DMS79 (cell line): ENCODE results near the gene KANSL1L.

Source experiments
- DNase-seq: peaks from one replicate; lab custom pipeline; 2025; lab: John Stamatoyannopoulos, UW

Gene KANSL1L

GRCh38 chr2:210063306-210063705 is 107.9 kb downstream of the KANSL1L start:
- DNase-seq, result no peak

DNA sequence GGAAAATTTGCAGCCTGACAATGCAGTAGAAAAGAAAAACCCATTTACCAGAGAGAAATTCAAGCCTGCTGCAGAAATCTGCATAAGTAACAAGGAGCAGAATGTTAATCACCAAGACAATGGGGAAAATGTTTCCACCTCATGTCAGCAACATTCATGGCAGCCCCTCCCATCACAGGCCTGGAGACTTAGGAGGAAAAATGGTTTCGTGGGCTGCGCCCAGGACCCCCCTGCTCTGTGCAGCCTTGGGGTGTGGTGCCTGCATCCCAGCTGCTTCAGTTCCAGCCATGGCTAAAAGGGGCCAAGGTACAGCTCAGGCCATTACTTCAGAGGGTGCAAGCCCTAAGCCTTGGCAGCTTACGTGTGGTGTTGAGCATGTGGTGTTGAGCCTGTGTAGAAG is 115.4 kb downstream of the KANSL1L start:
- DNase-seq, result no peak

- DNase-seq, result no peak
These were observed 116.5 kb downstream of the KANSL1L start for GRCh38 chr2:210054696-210055095.

DNA sequence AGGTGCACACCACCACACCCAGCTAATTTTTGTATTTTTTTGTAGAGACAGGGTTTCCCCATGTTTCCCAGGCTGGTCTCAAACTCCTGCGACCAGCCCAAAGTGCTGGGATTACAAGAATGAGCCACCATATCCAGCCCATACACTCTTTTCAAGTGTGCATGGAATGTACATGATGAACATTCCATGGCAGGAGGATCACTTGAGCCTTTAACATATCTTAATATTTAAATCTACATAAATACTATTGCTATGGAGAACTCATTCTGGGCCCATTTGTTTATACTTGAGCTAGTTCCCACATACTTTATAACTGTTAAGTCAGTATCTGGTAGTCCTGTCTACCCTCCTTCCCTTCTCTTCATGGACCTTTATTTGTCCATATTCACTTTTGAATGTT is 120.3 kb downstream of the KANSL1L start:
- DNase-seq, result no peak

- DNase-seq, result no peak
These were observed 121.4 kb downstream of the KANSL1L start for GRCh38 chr2:210049831-210050230.

DNA sequence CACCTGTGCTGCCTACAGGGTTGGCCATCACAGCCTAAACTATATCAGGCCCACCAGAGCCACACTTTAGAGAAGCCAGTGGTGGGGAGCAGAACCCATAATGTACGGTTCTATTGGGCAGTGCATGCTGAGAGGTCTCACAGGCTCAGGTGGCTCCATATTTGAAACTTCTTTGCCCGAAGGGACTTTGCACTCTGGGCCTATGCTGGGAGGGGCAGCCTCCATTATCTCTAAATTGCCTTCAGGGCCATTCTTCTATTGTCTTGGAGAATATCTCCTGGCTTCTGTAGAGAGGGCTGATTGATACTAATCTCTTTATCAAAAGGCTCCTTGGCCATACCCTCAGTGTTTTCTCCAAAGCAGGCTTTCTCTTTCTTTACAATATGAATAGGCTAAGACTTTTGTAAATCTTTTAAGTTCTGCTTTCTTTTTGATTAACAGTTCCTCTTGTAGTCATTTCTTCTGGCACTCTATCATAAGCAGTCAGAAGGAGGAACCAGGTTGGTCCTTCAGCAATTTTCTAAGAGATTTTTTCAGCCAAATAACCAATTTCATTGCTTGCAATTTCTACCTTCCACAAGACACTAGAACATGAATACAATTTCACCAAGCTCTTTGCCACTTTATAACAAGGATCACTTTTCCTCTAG is 124.2 kb downstream of the KANSL1L start:
- no peak for DNase-seq

GRCh38 chr2:210038078-210038477 is 133.1 kb downstream of the KANSL1L start:
- DNase-seq, result no peak

- no peak for DNase-seq
These were observed 135.5 kb downstream of the KANSL1L start for GRCh38 chr2:210035679-210036078.

DNA sequence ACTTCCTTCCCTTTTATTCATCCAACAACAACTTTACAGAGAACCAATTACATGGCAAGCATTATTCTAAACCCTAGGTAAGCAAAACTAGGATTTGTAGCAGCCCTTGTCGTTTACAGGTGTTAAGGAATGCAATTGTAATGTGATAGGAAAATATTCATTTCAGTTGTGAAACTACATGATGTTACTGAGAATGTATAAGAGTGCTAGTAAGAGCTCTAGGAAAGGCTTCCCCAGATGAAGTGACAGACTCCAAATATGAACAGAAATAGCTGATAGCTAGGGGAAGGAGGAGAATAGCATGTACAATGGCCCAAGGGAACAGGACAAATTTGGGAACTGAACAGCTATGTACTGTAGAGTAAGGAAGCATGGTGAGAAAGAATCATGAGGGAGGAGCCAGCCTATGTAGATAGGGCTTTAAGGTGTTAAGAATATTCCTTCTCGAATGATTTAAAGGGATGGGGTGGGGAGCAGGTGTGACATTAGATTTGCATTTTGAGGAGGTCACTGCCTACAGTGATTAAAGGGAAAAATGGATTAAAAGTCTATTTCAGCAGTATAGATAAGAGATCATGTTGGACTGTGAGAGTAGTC is 137.0 kb downstream of the KANSL1L start:
- no peak for DNase-seq

- DNase-seq, result peak; percentile 25
These were observed 143.0 kb downstream of the KANSL1L start for GRCh38 chr2:210028178-210028577.

- DNase-seq, result no peak
These were observed 143.6 kb downstream of the KANSL1L start for GRCh38 chr2:210027608-210028007.

DNA sequence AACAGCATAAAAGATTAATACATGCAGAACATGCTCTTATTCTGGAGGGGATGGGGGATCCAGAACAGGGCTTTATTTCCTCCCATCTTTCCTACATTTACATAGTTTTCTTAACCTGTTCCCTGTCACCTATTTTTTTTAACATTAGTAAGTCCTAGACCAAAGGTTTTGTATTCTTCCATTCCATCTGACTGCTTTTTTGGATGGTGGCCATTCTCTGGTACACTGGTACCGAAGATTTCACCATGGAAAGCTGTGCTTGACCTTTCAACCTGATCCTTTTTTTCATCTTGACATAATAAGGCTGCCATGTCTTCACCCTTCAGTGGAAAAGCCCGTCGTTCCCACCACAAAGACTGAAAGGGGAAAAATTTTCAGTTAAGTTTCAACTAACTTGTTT is 148.4 kb downstream of the KANSL1L start:
- no peak for DNase-seq

- no peak for DNase-seq
These were observed 151.1 kb downstream of the KANSL1L start for GRCh38 chr2:210020138-210020537.

GRCh38 chr2:210009896-210010295 is 161.3 kb downstream of the KANSL1L start:
- DNase-seq, result no peak

DNA sequence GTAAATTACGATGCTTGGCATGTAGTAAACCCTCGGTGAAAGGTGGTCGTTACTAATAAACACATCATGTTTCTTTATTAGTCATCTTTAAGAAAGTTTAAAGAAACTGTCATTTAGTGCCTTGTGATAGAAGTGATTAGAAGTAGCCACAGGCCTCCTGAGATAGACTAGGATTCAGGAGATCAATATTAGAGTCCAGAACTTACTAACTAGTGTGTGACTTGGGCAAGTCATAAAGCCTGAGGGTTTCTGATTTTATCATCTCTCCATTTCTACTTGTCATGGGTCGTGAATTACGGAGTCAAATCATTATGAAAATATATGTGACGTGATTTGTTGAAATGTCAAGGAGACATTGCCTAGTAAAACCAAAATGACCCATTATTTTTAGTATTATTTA is 162.1 kb downstream of the KANSL1L start:
- no peak for DNase-seq

DNA sequence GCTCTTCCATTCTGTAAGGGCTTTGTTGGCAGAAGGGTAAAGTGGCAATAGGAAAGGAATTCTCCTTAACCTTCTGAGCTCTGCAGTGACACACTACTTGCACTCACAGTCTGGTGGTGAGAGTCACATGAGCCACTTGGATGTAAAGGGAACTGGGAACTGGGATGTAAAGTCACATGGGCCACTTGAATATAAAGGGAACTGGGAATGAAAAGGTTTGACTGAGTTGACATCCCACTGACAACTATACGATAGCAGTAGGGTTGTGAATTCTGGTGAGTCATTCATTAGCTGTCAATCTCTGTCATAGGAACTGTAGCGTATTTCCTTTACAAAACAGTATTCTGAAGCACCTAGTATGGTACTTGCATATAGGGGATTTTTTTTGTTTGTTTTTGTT is 163.3 kb downstream of the KANSL1L start:
- DNase-seq, result no peak

GRCh38 chr2:210004881-210005280 is 166.3 kb downstream of the KANSL1L start:
- DNase-seq, result no peak

DNA sequence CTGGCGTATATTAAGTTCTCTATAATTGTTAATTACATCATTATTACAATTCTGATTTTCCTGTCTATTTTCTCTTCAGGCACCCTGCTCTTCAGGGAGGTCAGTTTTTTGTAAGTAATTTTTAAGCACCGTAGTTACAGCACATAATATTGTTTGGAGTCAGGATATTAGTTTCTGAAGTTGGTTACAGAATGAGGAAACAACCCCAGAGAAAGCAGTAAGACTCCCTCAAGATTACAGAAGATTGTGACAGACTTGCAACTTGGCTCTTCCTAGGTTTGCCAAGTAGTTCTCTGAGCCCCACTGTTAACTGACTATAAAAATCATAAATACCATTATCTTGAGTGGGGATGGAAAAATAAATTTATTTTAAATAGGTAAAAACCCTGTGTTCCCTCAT is 167.8 kb downstream of the KANSL1L start:
- DNase-seq, result no peak

GRCh38 chr2:210002158-210003157 is 168.8 kb downstream of the KANSL1L start, which contains the start of gene RPE:
Gene RPE, plus strand, starts transcription at chr2:210002638. Its CDS starts 24 bp downstream, at chr2:210002662.
- peak; percentile 94 for DNase-seq

DNA sequence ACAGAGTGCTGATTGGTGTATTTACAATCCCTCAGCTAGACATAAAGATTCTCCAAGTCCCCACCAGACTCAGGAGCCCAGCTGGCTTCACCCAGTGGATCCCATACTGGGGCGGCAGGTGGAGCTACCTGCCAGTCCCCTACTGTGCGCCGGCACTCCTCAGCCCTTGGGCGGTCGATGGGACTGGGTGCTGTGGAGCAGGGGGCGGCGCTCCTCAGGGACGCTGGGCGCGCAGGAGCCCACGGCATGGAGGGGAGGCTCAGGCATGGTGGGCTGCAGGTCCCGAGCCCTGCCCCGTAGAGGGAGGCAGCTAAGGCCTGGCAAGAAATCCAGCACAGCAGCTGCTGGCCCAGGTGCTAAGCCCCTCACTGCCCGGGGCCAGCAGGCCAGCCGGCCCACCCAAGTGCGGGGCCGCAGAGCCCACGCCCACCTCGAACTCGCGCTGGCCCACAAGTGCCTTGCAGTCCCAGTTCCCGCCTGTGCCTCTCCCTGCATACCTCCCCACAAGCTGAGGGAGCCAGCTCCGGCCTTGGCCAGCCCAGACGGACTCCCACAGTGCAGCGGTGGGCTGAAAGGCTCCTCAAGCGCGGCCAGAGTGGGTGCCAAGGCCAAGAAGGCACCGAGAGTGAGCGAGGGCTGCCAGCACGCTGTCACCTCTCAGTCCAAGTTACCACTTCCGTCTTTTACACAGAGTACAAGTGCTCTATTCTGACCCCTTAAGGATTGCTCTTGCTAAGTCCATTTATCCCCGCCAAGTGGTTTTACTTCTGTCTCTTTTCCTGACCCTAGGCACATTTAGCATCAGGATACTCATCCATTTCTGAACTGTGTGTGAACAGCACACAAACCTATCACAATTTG is 170.5 kb downstream of the KANSL1L start:
- no peak for DNase-seq

GRCh38 chr2:209998596-209998995 is 172.6 kb downstream of the KANSL1L start:
- DNase-seq, result no peak

- no peak for DNase-seq
These were observed 177.2 kb downstream of the KANSL1L start for GRCh38 chr2:209993968-209994367.
